Measurements from ENCODE around the gene ITGBL1. TPM values are rescaled to one million over a fixed set of nuclear protein-coding genes. Genes with fewer than 3 reads are reported as not detected.

ITGBL1 gene
- total and polyA plus RNA-seq, 2 donors (not counting 3 experiments of a cell fraction or from before 2014, with no cell fraction given), result 4.6 to 8.8 TPM

DNA sequence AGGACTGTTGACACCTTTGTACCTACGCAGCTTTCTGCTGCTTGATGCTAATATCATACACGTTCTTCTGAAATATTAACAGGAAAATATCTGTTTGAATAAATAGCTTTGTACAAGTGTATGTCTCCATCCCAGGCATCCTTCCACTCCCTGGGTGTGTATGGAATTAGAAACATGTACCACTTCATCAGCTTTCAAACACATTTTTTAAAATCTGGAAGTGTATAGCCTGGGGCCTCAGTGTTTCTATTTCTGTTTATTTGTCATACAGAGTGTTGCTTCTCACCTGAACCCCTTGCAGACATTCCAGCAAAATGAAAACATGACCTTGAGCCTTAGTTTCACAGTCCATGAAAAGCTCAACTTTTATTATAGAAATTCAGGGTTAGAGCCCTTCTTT, 168.6 kb downstream of the ITGBL1 start:
- Histone ChIP-seq H3K9me3 (replicated peaks; ENCODE audit: control insufficient read depth, insufficient read depth, low read length) (no peaks in the 10 kb centered on the region), H3K27me3 (ENCODE audit: control insufficient read depth in 2 of 2, insufficient read depth in 2 of 2, low read length in 2 of 2) (no peaks in the 10 kb centered on the region), H3K4me2 (ENCODE audit: insufficient read depth, low read length) (no peak overlapping the region), H3K36me3 (ENCODE audit: control insufficient read depth in 2 of 2, extremely low read depth in 1 of 2, insufficient read depth in 2 of 2, low read length in 2 of 2) (no peaks in the 10 kb centered on the region), H3K27ac (ENCODE audit: insufficient read depth, low read depth, low read length) (no peak overlapping the region), H4K20me1 (replicated peaks; ENCODE audit: control insufficient read depth, extremely low read depth, insufficient read depth, low read length) (no peaks in the 10 kb centered on the region), H3K9me1 (replicated peaks; ENCODE audit: control insufficient read depth, extremely low read depth, insufficient read depth, low read length) (no peaks in the 10 kb centered on the region), H3K9ac (replicated peaks; ENCODE audit: extremely low read depth, insufficient read depth, low read length) (no peak overlapping the region), H3K4me3 (replicated peaks in 1 of 3; ENCODE audit: insufficient read depth in 1 of 3, low read depth in 1 of 3, low read length in 3 of 3) (no peak overlapping the region), H3K4me1 (ENCODE audit: control insufficient read depth, extremely low read depth, insufficient read depth, low read length) (peaks cover 27% of the 10 kb centered on the region), H2AFZ (ENCODE audit: low read depth, low read length) (no peak overlapping the region), H3K79me2 (ENCODE audit: control insufficient read depth, insufficient read depth, low read length) (no peaks in the 10 kb centered on the region)
- no TSS peak for BruUV-seq (replicated peaks)
- FAIRE-seq, result no peak
- CTCF ChIA-PET, result interaction anchor here (1.2 kb wide), 2 partner anchors 105 to 107 kb away, joined by 3 read pairs; no protein-coding TSS in a partner anchor
- TF ChIP-seq POLR2A (IDR thresholded peaks at IDR 0.05; ENCODE audit: low read depth, low read length) (no peak), EZH2 (IDR thresholded peaks at IDR 0.05; ENCODE audit: borderline replicate concordance, low read depth, low read length, severe bottlenecking) (no peak), GATA2 (IDR thresholded peaks at IDR 0.05; ENCODE audit: insufficient read depth, insufficient read length, low read depth, low read length) (no peak), POLR2AphosphoS5 (IDR thresholded peaks at IDR 0.05; ENCODE audit: insufficient read depth, low read depth, low read length) (no peak), MYC (IDR thresholded peaks at IDR 0.05; ENCODE audit: low read depth, low read length) (no peak), JUN (IDR thresholded peaks at IDR 0.05; ENCODE audit: borderline replicate concordance, insufficient read depth, insufficient read length, low read depth) (no peak), FOS (IDR thresholded peaks at IDR 0.05; ENCODE audit: borderline replicate concordance, insufficient read depth, low read length) (no peak)
- TF ChIP-seq, protein P1, sequence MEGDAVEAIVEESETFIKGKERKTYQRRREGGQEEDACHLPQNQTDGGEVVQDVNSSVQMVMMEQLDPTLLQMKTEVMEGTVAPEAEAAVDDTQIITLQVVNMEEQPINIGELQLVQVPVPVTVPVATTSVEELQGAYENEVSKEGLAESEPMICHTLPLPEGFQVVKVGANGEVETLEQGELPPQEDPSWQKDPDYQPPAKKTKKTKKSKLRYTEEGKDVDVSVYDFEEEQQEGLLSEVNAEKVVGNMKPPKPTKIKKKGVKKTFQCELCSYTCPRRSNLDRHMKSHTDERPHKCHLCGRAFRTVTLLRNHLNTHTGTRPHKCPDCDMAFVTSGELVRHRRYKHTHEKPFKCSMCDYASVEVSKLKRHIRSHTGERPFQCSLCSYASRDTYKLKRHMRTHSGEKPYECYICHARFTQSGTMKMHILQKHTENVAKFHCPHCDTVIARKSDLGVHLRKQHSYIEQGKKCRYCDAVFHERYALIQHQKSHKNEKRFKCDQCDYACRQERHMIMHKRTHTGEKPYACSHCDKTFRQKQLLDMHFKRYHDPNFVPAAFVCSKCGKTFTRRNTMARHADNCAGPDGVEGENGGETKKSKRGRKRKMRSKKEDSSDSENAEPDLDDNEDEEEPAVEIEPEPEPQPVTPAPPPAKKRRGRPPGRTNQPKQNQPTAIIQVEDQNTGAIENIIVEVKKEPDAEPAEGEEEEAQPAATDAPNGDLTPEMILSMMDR (IDR thresholded peaks at IDR 0.05; ENCODE audit: extremely low read depth in 1 of 2, insufficient read depth in 1 of 2, low read depth in 1 of 2, low read length in 2 of 2), result no peak
- TF ChIP-seq, protein P2, sequence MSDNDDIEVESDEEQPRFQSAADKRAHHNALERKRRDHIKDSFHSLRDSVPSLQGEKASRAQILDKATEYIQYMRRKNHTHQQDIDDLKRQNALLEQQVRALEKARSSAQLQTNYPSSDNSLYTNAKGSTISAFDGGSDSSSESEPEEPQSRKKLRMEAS (IDR thresholded peaks at IDR 0.05; ENCODE audit: insufficient read depth, insufficient read length), result no peak
- no peak for DNase-seq (ENCODE audit: low read depth, low spot score)
- POLR2A ChIA-PET, result no interaction called here
- intact Hi-C loops (cut with micrococcal nuclease), result loop anchor here (5.0 kb wide), 3 partner anchors 99 to 474 kb away; no protein-coding TSS in a partner anchor
- dilution Hi-C loops (cut with MboI; ENCODE audit: extremely low pct_ligation_motif_present, low sequenced_read_pairs), result no loop called here

Data from endothelial cell of umbilical vein (primary cell).